GM19455 (cell line): ENCODE results near the gene GSTA5.
"Not testable (repeated sequence)": the region's sequence is repeated elsewhere in the genome, so short reads cannot be mapped to it uniquely, and the experiment has no call there.

Experiments used
- ATAC-seq: cut with Tn5 transposase; IDR thresholded peaks from one replicate; pipeline ENCODE4 v1.9.1; 2021; ENCODE audit not compliant: unreplicated experiment

GSTA5 gene

DNA sequence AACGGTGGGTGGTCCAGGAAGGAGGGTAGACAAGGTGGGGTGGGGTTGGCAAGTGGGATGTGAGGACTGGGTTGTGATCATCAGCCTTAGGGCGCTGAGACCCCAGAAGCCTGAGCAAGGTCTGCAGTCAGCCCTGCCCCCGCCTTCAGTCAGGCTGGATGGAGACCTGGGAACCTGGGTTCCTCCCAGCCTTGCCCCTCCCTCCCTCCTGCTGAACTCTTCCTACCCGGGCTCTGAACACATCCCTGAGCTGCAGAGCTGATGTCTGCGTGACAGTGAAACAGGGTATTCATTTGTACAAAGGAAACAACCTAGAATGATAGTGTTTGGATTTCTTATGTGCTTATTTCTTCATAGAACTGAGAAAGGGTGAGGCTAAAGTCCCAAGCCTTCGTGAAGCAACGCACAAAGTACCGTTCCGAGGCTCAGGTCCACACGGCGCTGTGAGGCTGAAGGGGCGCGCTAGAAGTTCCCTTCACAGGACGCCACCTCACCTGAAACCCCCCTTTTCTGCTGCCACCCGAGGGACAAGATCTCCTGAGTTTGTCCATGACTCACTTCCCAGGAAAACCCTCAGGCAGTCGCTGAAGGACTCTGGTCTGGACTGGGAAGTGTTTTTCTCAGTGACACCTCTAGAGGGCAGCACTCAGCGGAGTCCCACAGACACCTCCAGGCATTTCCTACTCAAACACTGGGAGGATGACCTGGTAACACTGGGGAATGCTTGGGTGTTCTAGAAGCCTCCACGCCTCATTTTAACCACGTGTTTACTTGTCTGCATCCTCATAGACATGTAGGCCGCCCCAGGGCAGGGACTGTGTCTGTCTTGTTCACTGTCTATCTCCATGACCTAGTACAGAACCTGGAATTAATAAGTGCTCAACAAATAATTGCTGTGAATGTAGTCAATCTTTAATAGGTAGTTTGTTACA is 1.2 kb downstream of the GSTA5 start:
- ATAC-seq, result peak; percentile 79

DNA sequence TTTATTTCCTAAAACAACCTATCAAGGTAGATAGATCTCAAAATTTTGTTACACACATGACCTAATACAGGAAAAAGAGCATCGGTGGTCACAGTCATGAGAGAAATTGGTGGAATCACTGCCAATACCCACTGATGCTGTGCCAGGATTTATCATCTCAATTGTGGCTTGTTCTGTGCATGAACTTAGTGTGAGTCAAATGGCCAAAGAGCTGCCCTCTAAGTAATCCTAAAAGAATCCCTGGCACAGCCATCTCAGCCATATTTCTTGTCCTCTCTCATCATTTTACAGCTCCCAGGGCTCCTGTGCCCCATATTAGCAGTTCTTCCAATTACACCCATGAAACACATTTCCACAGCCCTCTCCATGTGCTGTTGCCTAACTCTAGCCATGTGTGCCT is 6.1 kb downstream of the GSTA5 start:
- ATAC-seq, result no peak

DNA sequence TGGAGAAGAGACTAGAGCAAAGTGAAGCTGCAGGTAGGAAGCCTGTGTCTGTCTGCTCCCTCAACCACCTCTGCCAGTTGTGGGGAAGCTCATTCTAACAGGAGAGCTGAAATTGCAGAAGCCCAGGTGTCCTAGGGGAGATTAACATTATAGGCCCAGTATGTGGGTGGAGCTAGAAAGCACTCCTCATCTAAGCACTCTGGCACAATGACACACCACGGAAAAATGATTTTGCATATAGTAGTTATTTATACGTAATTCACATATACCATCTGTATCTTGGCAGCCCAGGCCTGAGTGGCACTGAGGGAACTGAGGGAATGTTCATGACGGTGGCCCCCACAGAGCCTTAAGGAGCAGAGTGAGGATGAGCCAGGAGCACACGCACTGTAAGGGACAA is 9.7 kb downstream of the GSTA5 start:
- ATAC-seq, result not testable (repeated sequence)

DNA sequence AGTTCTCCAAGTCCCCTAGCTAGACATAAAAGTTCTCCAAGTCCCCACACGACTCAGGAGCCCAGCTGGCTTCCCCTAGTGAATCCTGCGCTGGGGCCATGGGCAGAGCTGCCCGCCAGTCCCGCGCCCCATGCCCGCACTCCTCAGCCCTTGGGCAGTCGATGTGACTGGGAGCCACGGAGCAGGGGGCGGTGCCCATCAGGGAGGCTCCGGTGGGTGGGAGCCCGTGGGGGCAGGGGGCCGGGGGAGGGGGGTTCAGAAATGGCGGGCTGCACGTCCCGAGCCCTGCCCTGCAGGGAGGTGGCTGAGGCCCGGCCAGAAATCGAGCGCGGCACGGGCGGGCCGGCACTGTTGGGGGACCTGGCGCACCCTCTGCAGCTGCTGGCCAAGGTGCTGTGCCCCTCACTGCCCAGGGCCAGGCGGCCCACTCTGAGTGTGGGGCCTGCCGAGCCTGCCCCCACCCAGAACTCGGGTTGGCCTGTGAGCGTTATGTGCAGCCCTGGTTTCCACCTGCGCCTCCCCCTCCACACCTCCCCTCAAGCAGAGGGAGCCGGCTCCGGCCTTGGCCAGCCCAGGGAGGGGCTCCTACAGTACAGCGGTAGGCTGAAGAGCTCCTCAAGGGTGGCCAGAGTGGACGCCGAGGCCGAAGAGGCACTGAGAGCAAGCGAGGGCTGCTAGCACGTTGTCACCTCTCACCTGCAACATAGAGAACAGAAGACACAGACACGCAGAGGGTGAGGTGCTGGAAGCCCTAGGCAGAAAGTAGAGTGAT is 11.4 kb downstream of the GSTA5 start:
- no peak for ATAC-seq

DNA sequence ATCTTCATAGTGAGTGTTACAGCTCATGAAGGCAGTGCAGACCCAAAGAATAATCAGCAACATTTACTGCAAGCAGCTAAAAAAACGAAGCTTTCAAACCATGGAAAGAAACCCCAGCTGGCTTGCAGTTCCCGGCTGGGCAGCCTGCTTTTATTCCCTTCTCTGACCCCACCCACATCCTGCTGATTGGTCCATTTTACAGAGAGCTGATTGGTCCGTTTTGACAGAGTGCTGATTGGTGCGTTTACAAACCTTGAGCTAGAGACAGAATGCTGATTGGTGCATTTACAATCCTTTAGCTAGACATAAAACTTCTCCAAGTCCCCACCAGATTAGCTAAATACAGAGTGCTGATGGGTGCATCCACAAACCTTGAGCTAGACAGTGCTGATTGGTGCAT is 12.0 kb downstream of the GSTA5 start:
- ATAC-seq, result not testable (repeated sequence)

DNA sequence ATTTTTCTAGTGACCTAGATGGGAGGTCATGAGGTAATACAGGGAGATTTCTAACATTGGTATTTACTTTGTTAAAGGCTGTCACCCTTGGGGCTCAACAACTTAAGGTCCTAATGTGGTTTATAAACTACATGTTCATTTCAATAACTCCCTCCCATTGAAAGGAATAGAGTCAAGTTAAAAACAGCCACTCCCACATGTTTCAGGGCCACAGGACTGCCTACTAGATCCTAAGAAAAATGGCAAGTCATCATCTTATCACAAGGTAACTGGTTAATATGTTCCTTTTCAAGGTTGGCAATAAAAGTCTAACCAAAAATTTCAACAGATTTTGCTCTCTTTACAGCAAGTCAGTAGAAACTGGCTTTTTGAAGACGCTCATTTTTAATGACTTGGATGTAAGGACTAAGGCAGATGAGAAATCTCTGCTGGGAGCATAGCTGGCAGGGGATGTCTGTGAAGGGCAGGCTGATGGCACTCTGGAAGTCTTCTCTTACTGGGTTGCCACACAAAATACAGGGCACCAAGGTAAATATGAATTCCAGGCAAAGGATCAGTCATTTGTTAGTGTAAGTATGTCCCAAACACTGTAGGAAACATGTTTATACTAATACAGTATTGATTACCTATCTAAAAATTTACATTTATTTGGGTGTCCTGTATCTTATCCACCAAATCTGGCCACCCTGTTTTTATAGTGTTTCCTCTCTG is 13.4 kb downstream of the GSTA5 start:
- ATAC-seq, result not testable (repeated sequence)

DNA sequence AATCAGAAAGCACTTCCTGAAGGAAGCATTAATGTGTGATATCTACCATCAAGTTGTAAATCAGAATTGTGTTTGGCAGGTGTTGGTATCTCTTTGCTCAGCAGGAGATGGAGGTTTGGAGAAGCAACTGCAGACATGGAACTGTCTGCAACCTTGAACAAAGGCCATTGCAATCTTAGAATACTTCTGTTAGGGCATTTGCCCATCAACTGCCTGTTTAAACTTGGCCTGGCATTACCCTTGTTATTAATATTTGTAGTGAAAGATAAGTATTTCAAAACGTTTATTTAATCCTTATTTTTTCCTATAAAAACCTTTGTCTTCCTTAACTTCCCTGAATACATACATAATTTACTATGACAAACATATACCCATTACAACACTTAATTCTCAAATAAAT is 14.1 kb downstream of the GSTA5 start:
- no peak for ATAC-seq

DNA sequence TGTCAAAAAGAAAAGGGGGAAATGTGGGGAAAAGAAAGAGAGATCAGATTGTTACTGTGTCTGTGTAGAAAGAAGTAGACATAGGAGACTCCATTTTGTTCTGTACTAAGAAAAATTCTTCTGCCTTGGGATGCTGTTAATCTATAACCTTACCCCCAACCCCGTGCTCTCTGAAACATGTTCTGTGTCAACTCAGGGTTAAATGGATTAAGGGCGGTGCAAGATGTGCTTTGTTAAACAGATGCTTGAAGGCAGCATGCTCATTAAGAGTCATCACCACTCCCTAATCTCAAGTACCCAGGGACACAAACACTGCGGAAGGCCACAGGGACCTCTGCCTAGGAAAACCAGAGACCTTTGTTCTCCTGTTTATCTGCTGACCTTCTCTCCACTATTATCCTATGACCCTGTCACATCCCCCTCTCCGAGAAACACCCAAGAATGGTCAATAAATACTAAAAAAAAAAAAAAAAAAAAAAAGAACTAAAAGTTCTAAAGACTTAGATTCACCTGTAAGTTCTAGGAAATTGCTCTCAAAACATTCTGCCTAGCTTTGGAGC is 14.6 kb downstream of the GSTA5 start:
- not testable (repeated sequence) for ATAC-seq

DNA sequence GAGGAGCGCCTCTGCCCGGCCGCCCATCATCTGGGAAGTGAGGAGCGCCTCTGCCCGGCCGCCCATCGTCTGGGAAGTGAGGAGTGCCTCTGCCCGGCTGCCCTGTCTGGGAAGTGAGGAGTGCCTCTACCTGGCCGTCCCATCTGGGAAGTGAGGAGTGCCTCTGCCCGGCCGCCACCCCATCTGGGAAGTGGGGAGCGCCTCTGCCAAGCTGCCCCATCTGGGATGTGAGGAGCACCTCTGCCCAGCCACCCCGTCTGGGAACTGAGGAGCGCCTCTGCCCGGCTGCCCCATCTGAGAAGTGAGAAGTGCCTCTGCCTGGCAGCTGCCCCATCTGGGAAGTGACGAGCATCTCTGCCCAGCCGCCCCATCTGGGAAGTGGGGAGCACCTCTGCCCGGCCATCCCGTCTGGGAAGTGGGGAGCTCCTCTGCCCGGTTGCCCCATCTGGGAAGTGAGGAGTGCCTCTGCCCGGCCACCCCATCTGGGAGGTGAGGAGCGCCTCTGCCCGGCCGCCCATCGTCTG is 15.3 kb downstream of the GSTA5 start:
- not testable (repeated sequence) for ATAC-seq

DNA sequence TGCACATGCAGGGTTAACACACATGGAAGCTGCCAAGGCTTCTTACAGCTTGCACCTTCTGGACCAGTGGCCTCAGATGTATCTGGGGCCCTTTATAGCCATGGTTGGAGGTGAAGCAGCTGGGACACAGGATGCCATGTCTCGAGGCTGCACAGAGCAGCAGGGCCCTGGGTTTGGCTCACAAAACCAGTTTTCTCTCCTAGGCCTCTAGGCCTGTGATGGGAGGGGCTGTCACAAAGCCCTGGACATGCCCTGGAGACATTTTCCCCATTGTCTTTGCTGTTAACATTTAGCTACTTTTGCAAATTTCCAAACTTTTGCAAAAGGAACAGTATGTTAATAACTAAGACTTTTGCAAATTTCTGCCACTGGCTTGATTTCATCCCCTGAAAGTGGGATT is 18.8 kb downstream of the GSTA5 start:
- no peak for ATAC-seq

DNA sequence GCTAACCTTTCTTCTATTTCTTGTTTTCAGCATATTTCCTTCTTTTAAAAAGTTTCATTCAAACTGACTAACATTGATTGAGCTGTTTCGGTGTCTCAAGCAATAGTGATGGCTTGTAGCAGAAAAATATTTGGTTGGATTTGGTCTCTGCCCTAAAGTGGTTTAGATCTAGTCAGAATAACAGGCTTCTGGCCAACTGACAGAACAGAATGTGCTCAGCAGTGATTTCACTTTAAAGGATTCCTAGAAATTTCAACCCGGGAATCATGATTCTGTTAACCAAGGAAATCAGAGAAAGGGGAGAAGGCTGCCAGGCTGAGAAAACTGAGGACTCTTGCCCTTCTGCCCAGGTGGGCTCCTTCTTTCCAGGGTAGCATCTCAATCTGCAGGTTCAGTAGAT is 20.4 kb downstream of the GSTA5 start:
- no peak for ATAC-seq

DNA sequence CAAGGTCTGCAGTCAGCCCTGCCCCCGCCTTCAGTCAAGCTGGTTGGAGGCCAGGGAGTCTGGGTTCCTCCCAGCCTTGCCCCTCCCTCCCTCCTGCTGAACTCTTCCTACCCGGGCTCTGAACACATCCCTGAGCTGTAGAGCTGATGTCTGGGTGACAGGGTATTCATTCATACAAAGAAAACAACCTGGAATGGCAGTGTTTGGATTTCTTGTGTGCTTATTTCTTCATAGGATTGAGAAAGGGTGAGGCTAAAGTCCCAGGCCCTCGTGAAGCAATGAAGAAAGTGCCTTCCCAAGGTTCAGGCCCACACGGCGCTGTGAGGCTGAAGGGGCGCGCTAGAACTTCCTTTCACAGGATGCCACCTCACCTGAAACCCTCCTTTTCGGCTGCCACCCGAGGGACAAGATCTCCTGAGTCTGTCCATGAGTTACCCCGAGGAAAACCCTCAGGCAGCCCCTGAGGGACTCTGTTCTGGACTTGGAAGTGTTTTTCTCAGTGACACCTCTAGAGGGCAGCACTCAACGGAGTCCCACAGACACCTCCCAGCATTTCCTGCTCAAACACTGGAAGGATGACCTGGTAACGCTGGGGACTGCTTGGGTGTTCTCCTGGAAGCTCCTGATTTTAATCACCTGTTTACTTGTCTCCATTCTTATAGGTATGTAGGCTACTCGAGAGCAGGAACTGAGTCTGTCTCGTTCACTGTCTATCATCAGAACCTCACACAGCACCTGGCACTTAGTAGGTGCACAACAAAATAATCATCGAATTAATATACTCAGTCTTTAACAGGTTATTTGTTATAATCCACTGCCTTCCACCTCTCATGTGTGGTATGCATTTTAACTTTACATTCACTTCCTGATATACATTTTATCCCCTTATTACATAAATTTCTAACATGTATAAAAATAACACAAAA is 25.2 kb downstream of the GSTA5 start:
- ATAC-seq, result peak; percentile 91

DNA sequence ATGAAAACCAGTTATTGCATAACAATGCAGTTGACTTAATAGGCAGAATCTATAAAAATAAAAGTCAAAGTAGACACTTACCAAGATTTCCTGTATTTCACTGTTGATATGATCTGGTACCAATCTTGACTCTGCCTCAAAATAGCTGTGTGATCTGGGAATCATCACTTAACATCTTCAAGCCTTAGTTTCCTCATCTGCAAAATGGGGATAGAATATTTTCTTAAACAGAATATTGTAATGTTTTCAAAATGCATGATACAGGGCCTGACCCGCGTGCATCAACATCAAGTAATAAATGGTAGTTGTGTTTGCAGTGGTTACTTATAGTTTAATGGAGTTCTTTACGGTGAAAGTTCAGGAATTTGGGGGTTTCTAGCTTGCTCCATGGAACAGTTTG is 26.1 kb downstream of the GSTA5 start:
- not testable (repeated sequence) for ATAC-seq

DNA sequence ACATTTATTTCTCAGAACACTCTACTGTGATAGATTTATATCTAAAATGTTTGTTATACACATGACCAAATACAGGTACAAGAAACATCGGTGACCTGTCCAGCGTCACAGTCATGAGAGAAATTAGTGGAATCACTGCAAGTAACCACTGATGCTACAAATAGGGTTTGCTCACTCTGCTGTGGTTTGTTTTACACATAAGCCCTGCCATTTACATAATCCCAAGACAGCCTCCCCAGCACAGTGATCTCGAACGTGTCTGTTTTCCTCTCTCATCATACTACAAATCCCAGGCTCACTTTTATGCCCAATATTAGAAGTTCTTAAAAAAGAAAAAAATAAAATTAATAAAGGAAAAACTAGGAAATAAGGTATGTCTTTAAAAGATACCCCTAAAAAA is 30.8 kb downstream of the GSTA5 start:
- ATAC-seq, result not testable (repeated sequence)

DNA sequence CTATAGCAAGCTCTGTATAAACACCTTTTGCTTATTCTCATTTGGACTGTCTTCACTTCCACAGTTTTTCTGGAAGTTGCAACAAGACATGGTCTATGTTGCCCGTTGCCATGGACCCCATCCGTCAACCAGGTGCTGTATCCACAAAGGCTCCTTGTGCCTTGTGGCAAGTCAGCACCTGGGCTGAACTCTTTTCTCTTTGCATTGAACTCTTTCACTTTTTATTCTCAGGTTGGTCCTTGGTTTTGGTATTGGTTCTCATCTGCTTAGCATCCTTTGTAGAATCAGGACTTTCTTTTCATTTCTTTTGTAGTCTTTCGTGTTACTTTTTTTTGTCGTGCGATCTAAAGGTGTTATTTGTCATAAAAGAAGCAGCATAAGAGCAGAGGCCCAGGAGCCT is 32.0 kb downstream of the GSTA5 start:
- no peak for ATAC-seq

DNA sequence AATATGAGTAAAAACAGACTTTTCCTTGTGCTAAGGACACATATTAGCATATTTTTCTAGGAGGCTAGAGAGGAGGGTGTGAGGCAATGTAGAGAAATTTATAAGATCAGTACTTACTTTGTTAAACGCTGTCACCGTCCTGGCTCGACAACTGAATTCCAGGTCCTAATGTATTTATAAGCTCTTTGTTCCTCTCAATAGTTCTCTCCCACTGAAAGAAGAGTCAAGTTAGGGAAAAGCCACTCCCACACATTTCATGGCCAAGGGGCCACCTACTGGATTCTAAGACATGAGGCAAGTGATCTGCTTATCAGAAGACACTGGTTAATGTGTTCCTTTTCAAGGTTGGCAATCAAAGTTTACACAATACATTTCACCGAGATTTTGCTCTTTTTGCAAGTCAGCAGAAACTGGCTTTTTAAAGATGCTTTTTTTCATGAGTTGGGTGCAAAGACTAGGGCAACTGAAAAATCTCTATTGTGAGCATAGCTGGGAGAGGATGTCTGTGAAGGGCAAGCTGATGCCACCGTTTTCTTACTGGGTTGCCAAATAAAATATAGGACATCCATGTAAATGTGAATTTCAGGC is 36.9 kb downstream of the GSTA5 start, which contains the start of gene GSTA1:
GSTA1 (minus strand) TSS at position 149 of the 588 bp plus-strand sequence. CDS start 4,549 bp downstream, outside the sequence.
- not testable (repeated sequence) for ATAC-seq

DNA sequence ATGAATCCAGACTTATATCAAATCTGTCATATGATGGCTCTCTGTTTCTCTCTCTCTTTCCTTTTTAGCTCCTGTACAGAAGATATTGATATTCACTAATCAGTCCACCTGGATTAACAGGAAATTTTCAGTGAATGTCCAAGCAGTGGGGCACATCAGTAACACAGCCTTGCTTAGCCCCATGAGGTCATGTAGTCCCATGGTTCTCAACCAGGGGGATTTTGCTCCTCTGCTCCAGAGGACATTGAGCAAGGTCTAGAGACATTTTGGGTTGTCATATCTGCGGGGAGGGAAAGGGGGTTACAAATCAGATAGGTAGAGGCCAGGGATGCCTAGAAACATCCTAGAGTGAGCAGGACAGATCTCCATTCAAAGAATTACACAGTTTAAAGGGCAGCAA is 37.8 kb downstream of the GSTA5 start:
- no peak for ATAC-seq

DNA sequence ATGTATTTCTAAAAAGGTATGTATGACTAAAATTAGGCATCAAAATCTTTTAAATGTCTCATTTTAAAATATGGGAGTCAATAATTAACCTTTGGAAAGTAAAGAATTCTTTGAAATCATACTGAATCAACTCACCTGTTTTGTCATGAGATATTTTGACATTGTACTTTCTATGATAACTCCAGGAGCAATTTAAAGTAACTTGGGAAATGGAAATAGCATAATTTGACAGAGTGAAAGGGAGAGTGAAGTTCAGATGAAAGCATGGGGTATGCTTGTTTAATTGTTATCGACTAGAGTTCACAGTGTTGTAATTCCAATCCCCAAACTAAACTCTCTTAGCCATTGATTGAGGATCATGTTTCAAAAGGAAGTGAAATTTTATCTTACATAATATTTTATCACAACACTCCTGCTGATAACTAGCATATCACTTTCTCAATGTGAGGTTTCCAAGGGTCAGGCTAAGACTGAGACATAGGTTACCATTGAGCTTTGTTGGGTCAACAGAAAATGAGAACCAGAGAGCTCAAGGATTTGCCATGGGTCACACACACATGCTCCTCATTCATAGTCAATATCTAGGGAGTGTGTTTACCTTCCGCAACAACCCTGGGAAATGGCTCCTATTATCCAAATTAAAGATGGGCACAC is 39.3 kb downstream of the GSTA5 start:
- no peak for ATAC-seq

DNA sequence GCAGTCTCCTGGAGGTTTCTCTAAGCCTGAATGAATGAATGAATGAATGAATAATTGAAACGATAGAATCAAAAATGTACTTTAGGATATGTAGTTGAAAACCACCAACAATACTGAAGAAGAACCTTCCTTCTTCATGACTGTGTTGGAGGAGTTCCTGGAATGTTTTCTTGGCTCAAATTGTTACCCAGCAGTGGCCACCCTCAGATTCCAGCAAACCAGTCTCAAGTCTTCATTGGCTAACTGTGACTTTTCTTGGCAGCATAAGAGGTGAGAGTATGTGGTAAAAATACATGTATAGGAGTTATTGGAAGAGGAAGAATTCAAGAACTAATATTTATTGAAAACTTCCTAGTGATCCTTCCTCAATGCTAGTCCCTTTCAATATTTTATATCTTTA is 41.3 kb downstream of the GSTA5 start:
- ATAC-seq, result not testable (repeated sequence)
